ENCODE measurements around the gene FMNL3. TPM values are rescaled to one million over a fixed set of nuclear protein-coding genes. Genes with fewer than 3 reads are reported as not detected.

Gene FMNL3
- total RNA-seq, 1 donor from 2014 or later, result 27.8 TPM

- DNase-seq (ENCODE audit: low spot score), result no peak
Measured at GRCh38 chr12:49652921-49653520, 54.2 kb downstream of the FMNL3 start.

- DNase-seq (ENCODE audit: low spot score), result no peak
Measured at GRCh38 chr12:49651855-49652254, 55.4 kb downstream of the FMNL3 start.

- no peak for DNase-seq (ENCODE audit: low spot score)
Measured at GRCh38 chr12:49649892-49650291, 57.3 kb downstream of the FMNL3 start.

GRCh38 chr12:49649445-49649844, 57.8 kb downstream of the FMNL3 start:
- DNase-seq (ENCODE audit: low spot score), result no peak

GRCh38 chr12:49648712-49649003, 58.5 kb downstream of the FMNL3 start:
- DNase-seq (ENCODE audit: low spot score), result no peak

- DNase-seq (ENCODE audit: low spot score), result no peak
Measured at GRCh38 chr12:49647827-49648711, 59.1 kb downstream of the FMNL3 start.

GRCh38 chr12:49646871-49647654, 60.1 kb downstream of the FMNL3 start:
- no peak for DNase-seq (ENCODE audit: low spot score)

GRCh38 chr12:49646331-49646830, 60.8 kb downstream of the FMNL3 start:
- DNase-seq (ENCODE audit: low spot score), result no peak

GRCh38 chr12:49645146-49646039, 61.8 kb downstream of the FMNL3 start:
- no peak for DNase-seq (ENCODE audit: low spot score)

GRCh38 chr12:49644620-49644994, 62.6 kb downstream of the FMNL3 start:
- peak; percentile 77 for DNase-seq (ENCODE audit: low spot score)

GRCh38 chr12:49643961-49644619, 63.1 kb downstream of the FMNL3 start:
- no peak for DNase-seq (ENCODE audit: low spot score)

GRCh38 chr12:49643135-49643534, 64.1 kb downstream of the FMNL3 start:
- DNase-seq (ENCODE audit: low spot score), result no peak

GRCh38 chr12:49642370-49642802, 64.8 kb downstream of the FMNL3 start:
- no peak for DNase-seq (ENCODE audit: low spot score)

- DNase-seq (ENCODE audit: low spot score), result no peak
Measured at GRCh38 chr12:49641748-49642369, 65.3 kb downstream of the FMNL3 start.

GRCh38 chr12:49636979-49637755, 70.0 kb downstream of the FMNL3 start:
- DNase-seq (ENCODE audit: low spot score), result peak; percentile 54

GRCh38 chr12:49636574-49636973, 70.6 kb downstream of the FMNL3 start:
- DNase-seq (ENCODE audit: low spot score), result no peak

GRCh38 chr12:49635656-49636055, 71.5 kb downstream of the FMNL3 start:
- DNase-seq (ENCODE audit: low spot score), result no peak

- DNase-seq (ENCODE audit: low spot score), result no peak
Measured at GRCh38 chr12:49635036-49635435, 72.2 kb downstream of the FMNL3 start.

GRCh38 chr12:49633703-49634345, 73.4 kb downstream of the FMNL3 start:
- DNase-seq (ENCODE audit: low spot score), result no peak
